Mucosa of rectum (tissue), 2 donors: Measurements from ENCODE around the gene SOX12.
"Not testable (repeated sequence)": the region's sequence is repeated elsewhere in the genome, so short reads cannot be mapped to it uniquely, and the experiment has no call there.

Experiments
- H3K27ac ChIP-seq, 2 donors: one replicate each; pipeline ENCODE4 v1.7.0; 2013; ENCODE audit warnings: inconsistent platforms in 2 of 2, low read depth in 2 of 2, low read length in 2 of 2
- H3K27me3 ChIP-seq, 2 donors: one replicate each; pipeline ENCODE4 v1.7.0; 2013; ENCODE audit warnings: low read length in 2 of 2; ENCODE audit not compliant: control insufficient read depth in 2 of 2, insufficient read depth in 2 of 2
- H3K36me3 ChIP-seq, 2 donors: one replicate each; pipeline ENCODE4 v1.7.0; 2013; ENCODE audit warnings: low read length in 2 of 2; ENCODE audit not compliant: control insufficient read depth in 2 of 2, insufficient read depth in 2 of 2
- H3K4me1 ChIP-seq, 2 donors: one replicate each; pipeline ENCODE4 v1.7.0; 2013; ENCODE audit warnings: low read length in 2 of 2, mild to moderate bottlenecking in 1 of 2; ENCODE audit not compliant: control insufficient read depth in 2 of 2, insufficient read depth in 2 of 2
- H3K4me3 ChIP-seq, 2 donors: one replicate each; pipeline ENCODE4 v1.7.0; 2013; ENCODE audit warnings: low read length in 2 of 2
- H3K9ac ChIP-seq, 2 donors: one replicate each; pipeline ENCODE4 v1.7.0; 2013; ENCODE audit warnings: low read length in 2 of 2, low read depth in 1 of 2, mild to moderate bottlenecking in 1 of 2
- H3K9me3 ChIP-seq, 2 donors: one replicate each; pipeline ENCODE4 v1.7.0; 2013; ENCODE audit warnings: low read length in 2 of 2; ENCODE audit not compliant: control insufficient read depth in 2 of 2
- donor health status: healthy.
- donor health status: Normal muscosa, but diverticular disease.

SOX12 gene

DNA sequence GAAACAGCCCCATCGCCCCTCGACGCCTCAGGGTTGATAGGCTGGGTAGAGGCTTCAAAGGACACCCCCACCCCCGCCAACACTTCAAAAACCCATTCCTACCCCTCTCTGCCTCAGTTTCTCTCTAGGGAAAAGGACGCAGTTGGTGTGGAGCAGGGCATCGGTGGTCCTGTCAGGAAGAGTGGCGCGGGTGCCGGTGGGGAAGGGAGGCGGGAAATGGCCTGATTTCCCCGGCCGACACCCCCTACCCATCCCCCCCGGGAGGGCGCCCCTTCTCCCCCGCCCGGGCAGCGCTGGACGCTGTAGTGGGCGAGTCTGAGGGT, 21.9 kb downstream of the SOX12 start:
- peak overlapping the region; percentile 93 for H3K27ac ChIP-seq
- peak overlapping the region; percentile 88 to 89 for H3K9ac ChIP-seq
- no peaks in the 10 kb centered on the region for H3K27me3 ChIP-seq
- peak overlapping the region; percentile 90 to 98 for H3K4me3 ChIP-seq
- H3K9me3 ChIP-seq = no peaks in the 10 kb centered on the region
- H3K36me3 ChIP-seq = peaks cover 0 to 3% of the 10 kb centered on the region in 2 donors
- H3K4me1 ChIP-seq = peaks cover 3 to 15% of the 10 kb centered on the region in 2 donors

DNA sequence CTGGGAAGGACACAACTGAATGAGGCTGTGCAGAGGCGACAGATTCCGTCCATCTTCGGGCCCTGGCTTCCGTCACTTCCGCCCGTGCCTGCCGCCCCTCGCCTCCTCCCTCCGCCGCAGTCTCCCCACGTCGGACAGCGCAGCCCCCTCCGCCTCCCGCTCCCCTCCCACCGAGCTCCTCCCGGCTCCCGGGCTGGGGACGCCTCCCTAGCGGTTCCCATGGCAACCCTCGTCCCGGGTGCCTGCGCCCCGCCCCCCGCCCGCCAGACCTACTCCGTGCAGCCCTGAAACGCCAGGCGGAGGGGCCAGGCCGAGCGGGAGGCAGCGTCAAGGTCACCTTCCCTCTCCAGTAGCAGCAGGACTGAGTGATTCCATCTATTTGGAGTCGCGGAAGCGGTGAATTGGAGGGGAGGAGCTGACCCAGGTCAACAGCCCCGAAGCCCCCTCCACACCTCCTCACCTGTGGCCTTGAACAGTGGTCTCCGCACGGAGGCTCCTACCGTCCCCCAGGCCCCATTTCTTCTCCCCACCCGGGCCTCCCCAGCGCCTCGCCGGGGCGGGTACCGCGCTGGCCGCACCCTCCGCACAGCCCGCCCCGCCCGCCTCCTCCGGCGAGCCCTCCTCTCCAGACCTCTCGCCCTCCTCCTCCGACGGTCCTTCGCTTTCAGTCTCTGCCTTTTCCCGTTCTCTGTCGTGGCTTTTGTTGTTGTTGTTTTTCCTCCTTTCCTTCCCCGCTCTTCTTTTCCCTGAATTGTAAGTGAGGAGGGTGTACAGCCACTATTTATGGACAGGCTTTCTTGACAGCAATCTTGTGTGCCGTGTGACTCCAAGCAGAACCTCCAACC, 22.5 kb downstream of the SOX12 start:
- Histone ChIP-seq H3K27ac (peak overlapping the region; percentile 93), H3K36me3 (peaks cover 0 to 3% of the 10 kb centered on the region in 2 donors), H3K9me3 (no peaks in the 10 kb centered on the region), H3K9ac (peak overlapping the region; percentile 88 to 89), H3K4me1 (peaks cover 3 to 15% of the 10 kb centered on the region in 2 donors), H3K27me3 (no peaks in the 10 kb centered on the region), H3K4me3 (peak overlapping the region; percentile 90 to 98)

DNA sequence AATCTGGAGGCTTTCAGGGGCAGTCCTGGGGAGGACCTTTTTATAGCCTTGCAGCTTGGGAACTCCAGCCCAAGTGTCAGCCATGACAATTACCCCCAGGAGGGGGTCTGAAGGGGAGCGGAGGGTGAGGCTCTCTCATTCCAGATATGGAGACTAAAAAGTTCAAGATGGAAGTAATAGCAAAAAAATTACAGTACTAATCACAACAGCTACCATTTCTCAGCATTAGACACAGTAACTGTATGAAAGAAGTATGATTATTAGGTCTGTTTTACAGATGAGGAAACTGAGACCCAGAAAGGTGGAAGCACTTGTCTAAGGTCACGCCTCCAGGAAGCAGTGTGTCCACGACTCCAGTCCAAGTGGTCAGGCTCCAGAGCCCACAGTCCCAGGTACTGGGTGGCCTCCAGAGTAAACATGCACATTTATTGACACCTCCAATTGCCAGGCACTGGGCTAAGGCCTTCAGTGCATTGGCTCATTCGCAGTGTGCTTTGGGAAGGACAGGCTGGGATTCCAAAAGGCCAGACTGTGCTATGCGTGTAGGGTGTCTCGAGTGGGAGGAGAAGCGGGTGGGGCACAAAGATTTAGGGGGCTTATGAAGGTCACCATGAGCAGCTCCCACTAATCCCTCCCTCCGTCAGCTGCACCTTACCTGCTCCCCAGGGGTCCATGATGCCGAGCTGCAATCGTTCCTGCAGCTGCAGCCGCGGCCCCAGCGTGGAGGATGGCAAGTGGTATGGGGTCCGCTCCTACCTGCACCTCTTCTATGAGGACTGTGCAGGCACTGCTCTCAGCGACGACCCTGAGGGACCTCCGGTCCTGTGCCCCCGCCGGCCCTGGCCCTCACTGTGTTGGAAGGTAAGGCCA, 23.9 kb downstream of the SOX12 start:
- peaks cover 0 to 3% of the 10 kb centered on the region in 2 donors for H3K36me3 ChIP-seq
- H3K27me3 ChIP-seq = no peaks in the 10 kb centered on the region
- no peak overlapping the region for H3K27ac ChIP-seq
- no peak overlapping the region for H3K9ac ChIP-seq
- H3K4me3 ChIP-seq = no peak overlapping the region
- H3K9me3 ChIP-seq = no peaks in the 10 kb centered on the region
- peaks cover 3 to 15% of the 10 kb centered on the region in 2 donors for H3K4me1 ChIP-seq

DNA sequence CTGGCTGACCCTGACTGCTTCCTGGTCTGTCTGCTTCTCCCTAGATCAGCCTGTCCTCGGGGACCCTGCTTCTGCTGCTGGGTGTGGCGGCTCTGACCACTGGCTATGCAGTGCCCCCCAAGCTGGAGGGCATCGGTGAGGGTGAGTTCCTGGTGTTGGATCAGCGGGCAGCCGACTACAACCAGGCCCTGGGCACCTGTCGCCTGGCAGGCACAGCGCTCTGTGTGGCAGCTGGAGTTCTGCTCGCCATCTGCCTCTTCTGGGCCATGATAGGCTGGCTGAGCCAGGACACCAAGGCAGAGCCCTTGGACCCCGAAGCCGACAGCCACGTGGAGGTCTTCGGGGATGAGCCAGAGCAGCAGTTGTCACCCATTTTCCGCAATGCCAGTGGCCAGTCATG, 27.8 kb downstream of the SOX12 start:
- Histone ChIP-seq H3K27ac (no peak overlapping the region), H3K9me3 (no peaks in the 10 kb centered on the region), H3K27me3 (no peaks in the 10 kb centered on the region), H3K4me3 (no peak overlapping the region), H3K4me1 (peaks cover 3 to 5% of the 10 kb centered on the region in 2 donors), H3K9ac (no peak overlapping the region), H3K36me3 (no peaks in the 10 kb centered on the region)

GRCh38 chr20:354298-354977, 29.1 kb downstream of the SOX12 start:
- no peak overlapping the region for H3K27ac ChIP-seq
- no peak overlapping the region for H3K4me3 ChIP-seq
- no peak overlapping the region for H3K9ac ChIP-seq
- H3K36me3 ChIP-seq = no peaks in the 10 kb centered on the region
- H3K9me3 ChIP-seq = no peaks in the 10 kb centered on the region
- H3K27me3 ChIP-seq = no peaks in the 10 kb centered on the region
- H3K4me1 ChIP-seq = no peaks in the 10 kb centered on the region

DNA sequence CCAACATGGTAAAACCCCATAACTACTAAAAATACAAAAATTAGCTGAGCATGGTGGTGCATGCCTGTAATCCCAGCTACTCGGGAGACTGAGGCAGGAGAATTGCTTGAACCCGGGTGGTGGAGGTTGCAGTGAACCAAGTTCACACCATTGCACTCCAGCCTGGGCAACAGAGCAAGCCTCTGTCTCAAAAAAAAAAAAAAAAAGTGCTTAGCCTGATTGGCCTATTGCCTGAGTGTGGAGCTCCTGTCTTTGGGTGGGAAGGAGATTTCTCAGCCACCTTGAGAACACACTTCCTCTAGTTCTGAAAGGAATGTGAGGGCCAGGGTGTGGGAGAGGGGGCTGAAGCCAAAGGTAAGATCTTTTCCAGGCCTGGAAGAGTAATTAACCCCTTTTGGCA, 30.8 kb downstream of the SOX12 start:
- H3K9me3 ChIP-seq, H3K27ac ChIP-seq, H3K4me1 ChIP-seq, H3K9ac ChIP-seq, H3K36me3 ChIP-seq, H3K4me3 ChIP-seq, H3K27me3 ChIP-seq: not testable (repeated sequence)

DNA sequence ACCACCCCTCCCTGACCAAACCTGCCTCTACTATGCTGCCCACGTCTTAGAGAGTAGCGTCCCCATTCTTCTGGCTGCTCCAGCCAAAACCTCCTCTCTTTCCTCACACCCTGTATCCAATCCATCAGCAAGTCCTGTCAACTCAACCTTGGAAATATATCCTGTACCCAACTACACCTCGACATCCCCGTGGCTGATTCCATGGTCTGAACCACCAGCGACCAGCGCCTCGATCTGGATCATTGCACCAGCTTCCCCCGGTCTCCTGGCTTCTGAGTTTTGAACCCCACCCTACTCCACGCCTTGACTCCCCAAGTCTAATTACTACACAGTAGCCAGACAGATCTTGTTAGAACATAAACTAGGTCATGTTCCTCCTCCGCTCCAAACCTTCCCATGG, 31.4 kb downstream of the SOX12 start:
- Histone ChIP-seq H3K27ac (no peak overlapping the region), H3K9me3 (no peaks in the 10 kb centered on the region), H3K9ac (no peak overlapping the region), H3K27me3 (no peaks in the 10 kb centered on the region), H3K4me1 (no peaks in the 10 kb centered on the region), H3K36me3 (no peaks in the 10 kb centered on the region), H3K4me3 (no peak overlapping the region)

DNA sequence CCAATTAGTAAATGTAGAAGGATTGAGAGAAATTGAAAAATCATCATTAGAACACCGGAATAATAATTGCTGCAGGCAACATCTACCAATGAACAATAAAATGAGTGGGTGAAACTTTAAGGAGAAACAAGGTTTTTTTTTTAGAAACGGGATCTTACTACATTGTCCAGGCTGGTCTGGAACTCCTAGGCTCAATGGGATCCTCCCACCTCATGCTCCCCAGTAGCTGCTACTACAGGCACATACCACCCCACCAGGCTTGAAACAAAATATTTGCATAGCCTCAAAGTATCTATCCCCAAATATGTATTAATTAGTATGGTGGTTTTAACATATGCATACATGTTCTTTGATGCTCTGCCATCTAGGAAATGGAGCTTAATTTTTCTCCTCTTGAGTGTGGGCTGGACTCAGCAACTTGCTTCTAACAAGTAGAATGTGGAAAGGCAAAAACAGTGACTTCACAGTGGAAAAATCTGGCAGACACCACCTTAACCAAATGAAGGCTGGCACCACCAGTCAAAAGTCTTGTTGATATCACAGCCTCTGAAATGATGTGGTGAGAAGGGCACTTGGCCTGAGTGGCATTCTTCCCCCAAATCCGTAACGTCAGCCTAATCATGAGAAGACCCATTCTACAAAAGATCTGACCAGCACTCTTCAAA, 33.7 kb downstream of the SOX12 start:
- no peak overlapping the region for H3K9ac ChIP-seq
- H3K27me3 ChIP-seq = no peaks in the 10 kb centered on the region
- no peak overlapping the region for H3K27ac ChIP-seq
- H3K36me3 ChIP-seq = no peaks in the 10 kb centered on the region
- H3K9me3 ChIP-seq = no peaks in the 10 kb centered on the region
- H3K4me3 ChIP-seq = no peak overlapping the region
- H3K4me1 ChIP-seq = peaks cover 0 to 3% of the 10 kb centered on the region in 2 donors

GRCh38 chr20:361561-361960, 36.2 kb downstream of the SOX12 start:
- no peak overlapping the region for H3K4me3 ChIP-seq
- no peaks in the 10 kb centered on the region for H3K36me3 ChIP-seq
- H3K27me3 ChIP-seq = no peaks in the 10 kb centered on the region
- H3K27ac ChIP-seq = no peak overlapping the region
- H3K9me3 ChIP-seq = no peaks in the 10 kb centered on the region
- peaks cover 0 to 3% of the 10 kb centered on the region in 2 donors for H3K4me1 ChIP-seq
- H3K9ac ChIP-seq = no peak overlapping the region
